A549 (cell line): ENCODE data around the gene TAPBPL. TPM values are rescaled to one million over a fixed set of nuclear protein-coding genes. Genes with fewer than 3 reads are reported as not detected.

Experiments
- ATAC-seq, 2 experiments: fragments of 200-7000 bp in 1 of 2; fragments of >200 bp in 1 of 2; cut with Nextera tagmentation in 1 of 2; cut with Tn5 transposase in 1 of 2; 3 replicates each; pipeline versions ENCODE4 v1.8.0 to v1.9.1; 2018 to 2020; ENCODE audit warnings: mild to moderate bottlenecking in 1 of 2, moderate library complexity in 1 of 2
- CTCF ChIA-PET: fragments of 300-600 bp; sonication (Branson Sonifier 250); formaldehyde crosslinking; extraction: SDS; loops from one replicate; lab custom pipeline; 2021; ENCODE audit warnings: antibody characterized with exemption, inconsistent platforms; lab: Yijun Ruan, JAX
- POLR2A ChIA-PET: fragments of 350-600 bp; formaldehyde crosslinking; extraction: SDS; loops from one replicate; lab custom pipeline; 2021; ENCODE audit warnings: antibody characterized with exemption, inconsistent platforms; lab: Yijun Ruan, JAX
- DNase-seq, 2 experiments: peaks; one replicate each; pipeline versions ENCODE4 v3.0.0 to v3.0.0-alpha.2; 2011 to 2016; ENCODE audit warnings: low read depth in 1 of 2, low spot score in 1 of 2
- FAIRE-seq: peaks from 2 replicates; lab custom pipeline; 2011; peaks lifted over from hg19 to GRCh38; lab: Jason Lieb, UNC
- H3K27ac ChIP-seq, 2 experiments: fragments of >200 bp; sonication (Bioruptor Twin); formaldehyde crosslinking; 3 replicates each; pipeline ENCODE4 v1.5.1; 2016 to 2017
- H3K4me1 ChIP-seq: fragments of >200 bp; sonication (Bioruptor Twin); formaldehyde crosslinking; 3 replicates; pipeline ENCODE4 v1.6.1; 2016
- H3K4me2 ChIP-seq: fragments of >200 bp; sonication (Bioruptor Twin); formaldehyde crosslinking; 3 replicates; pipeline ENCODE4 v1.6.1; 2016
- H3K4me3 ChIP-seq: fragments of >200 bp; sonication (Bioruptor Twin); formaldehyde crosslinking; 3 replicates; pipeline ENCODE4 v1.5.1; 2016
- H3K9me3 ChIP-seq: fragments of >200 bp; sonication (Bioruptor Twin); formaldehyde crosslinking; 3 replicates; pipeline ENCODE4 v1.6.1; 2016
- BHLHE40 ChIP-seq: IDR thresholded peaks from 2 replicates; pipeline ENCODE4 v1.6.1; 2012; ENCODE audit warnings: low read depth, low read length, inconsistent platforms
- CBX8 ChIP-seq: fragments of 200-600 bp; sonication (generic); IDR thresholded peaks from 2 replicates; pipeline ENCODE4 v1.6.1; 2016
- CEBPB ChIP-seq, 2 experiments: fragments of >200 bp in 1 of 2; sonication (Bioruptor Twin) in 1 of 2; formaldehyde crosslinking in 1 of 2; IDR thresholded peaks; 2 replicates each; pipeline ENCODE4 v1.6.1; 2012 to 2016
- CHD4 ChIP-seq: fragments of 200-600 bp; sonication (generic); IDR thresholded peaks from 2 replicates; pipeline ENCODE4 v1.6.1; 2016; ENCODE audit warnings: antibody characterized with exemption, mild to moderate bottlenecking, borderline replicate concordance
- EHMT2 ChIP-seq: fragments of 200-600 bp; sonication (generic); IDR thresholded peaks from 2 replicates; pipeline ENCODE4 v1.6.1; 2016; ENCODE audit warnings: antibody characterized with exemption, low read depth, mild to moderate bottlenecking, moderate library complexity
- ESRRA ChIP-seq: fragments of 150-350 bp; IDR thresholded peaks from 2 replicates; pipeline ENCODE4 v1.6.1; 2014; ENCODE audit warnings: mild to moderate bottlenecking, low read length, borderline replicate concordance
- FOSB ChIP-seq: fragments of 250-450 bp; sonication (Bioruptor Pico); IDR thresholded peaks from 2 replicates; pipeline ENCODE4 v1.5.0; 2020; ENCODE audit warnings: mild to moderate bottlenecking, moderate library complexity
- FOXS1 ChIP-seq: fragments of 250-450 bp; sonication (Bioruptor Pico); IDR thresholded peaks from 2 replicates; pipeline ENCODE4 v1.5.0; 2020; ENCODE audit warnings: mild to moderate bottlenecking, moderate library complexity
- HDAC2 ChIP-seq: fragments of 200-600 bp; sonication (generic); IDR thresholded peaks from 2 replicates; pipeline ENCODE4 v1.6.1; 2016
- HOXB13 ChIP-seq: fragments of 250-450 bp; sonication (Bioruptor Pico); IDR thresholded peaks from 2 replicates; pipeline ENCODE4 v1.5.0; 2020; ENCODE audit warnings: low read depth, mild to moderate bottlenecking, moderate library complexity
- HOXB5 ChIP-seq: fragments of 250-450 bp; sonication (Bioruptor Pico); IDR thresholded peaks from 2 replicates; pipeline ENCODE4 v1.5.0; 2020; ENCODE audit warnings: mild to moderate bottlenecking, moderate library complexity
- KDM5A ChIP-seq: fragments of 200-600 bp; sonication (generic); IDR thresholded peaks from 2 replicates; pipeline ENCODE4 v1.6.1; 2016; ENCODE audit warnings: antibody characterized with exemption, mild to moderate bottlenecking
- MAZ ChIP-seq: fragments of 150-350 bp; IDR thresholded peaks from 2 replicates; pipeline ENCODE4 v1.6.1; 2014; ENCODE audit warnings: antibody characterized with exemption, low read depth, low read length, borderline replicate concordance
- NFE2L2 ChIP-seq: fragments of 150-350 bp; conservative IDR thresholded peaks from 2 replicates; pipeline ENCODE4 v1.6.1; 2014; ENCODE audit warnings: low read length
- RARB ChIP-seq: fragments of 250-450 bp; sonication (Bioruptor Pico); IDR thresholded peaks from 2 replicates; pipeline ENCODE4 v1.8.0; 2021; ENCODE audit warnings: mild to moderate bottlenecking, moderate library complexity
- RFX5 ChIP-seq: fragments of 450-650 bp; IDR thresholded peaks from 2 replicates; pipeline ENCODE4 v1.7.1; 2014; ENCODE audit warnings: antibody characterized with exemption, mild to moderate bottlenecking, moderate library complexity
- RNF2 ChIP-seq: fragments of 200-600 bp; sonication (generic); IDR thresholded peaks from 2 replicates; pipeline ENCODE4 v1.6.1; 2016; ENCODE audit warnings: low read depth, mild to moderate bottlenecking, antibody characterized with exemption, moderate library complexity, borderline replicate concordance
- ZC3H11A ChIP-seq: fragments of 450-650 bp; IDR thresholded peaks from 2 replicates; pipeline ENCODE4 v1.6.1; 2014; ENCODE audit warnings: antibody characterized with exemption, mild to moderate bottlenecking
- ZSCAN20 ChIP-seq: fragments of 250-450 bp; sonication (Bioruptor Pico); IDR thresholded peaks from 2 replicates; pipeline ENCODE4 v1.8.0; 2022; ENCODE audit warnings: mild to moderate bottlenecking, moderate library complexity
- WGBS: methylation state at CpG from one replicate; pipeline ENCODE4 v1.1.6; 2017; ENCODE audit errors: missing lambda C conversion rate; 5-methylcytosine and 5-hydroxymethylcytosine counted together
- polyA plus RNA-seq, 4 experiments: library from polyadenylated mRNA; depleted of rRNA in 3 of 4; stranded (reverse); fragments of >200 nt; fragmentation: RNase III in 1 of 4; extraction: RNeasy Plus Mini Kit Qiagen cat#74134 plus additional on column Dnase treatment in 1 of 4; gene quantifications; 2 replicates in 3 of 4; 3 replicates in 1 of 4; pipeline ENCODE4 v1.2.3, GENCODE V29; 2011 to 2017
- TF ChIP-seq, protein P1 (sequence below): fragments of 200-600 bp; sonication (generic); IDR thresholded peaks from 2 replicates; pipeline ENCODE4 v1.6.1; 2016; ENCODE audit warnings: antibody characterized with exemption, mild to moderate bottlenecking, moderate library complexity
- TF ChIP-seq, protein P2 (sequence below): fragments of 250-450 bp; sonication (Bioruptor Pico); IDR thresholded peaks from 2 replicates; pipeline ENCODE4 v1.5.0; 2021; ENCODE audit warnings: mild to moderate bottlenecking, moderate library complexity, borderline replicate concordance
- TF ChIP-seq, protein P3 (sequence below): fragments of 450-650 bp; IDR thresholded peaks from 2 replicates; pipeline ENCODE4 v1.6.1; 2014; ENCODE audit warnings: antibody characterized with exemption
- TF ChIP-seq, protein P4 (sequence below): fragments of >200 bp; sonication (Bioruptor Twin); formaldehyde crosslinking; IDR thresholded peaks from 3 replicates; pipeline ENCODE4 v1.6.1; 2016

TAPBPL gene
- polyA plus RNA-seq, 2 of the 4 experiments (the other 2 are of a cell fraction) = 2.8 to 3.6 TPM

DNA sequence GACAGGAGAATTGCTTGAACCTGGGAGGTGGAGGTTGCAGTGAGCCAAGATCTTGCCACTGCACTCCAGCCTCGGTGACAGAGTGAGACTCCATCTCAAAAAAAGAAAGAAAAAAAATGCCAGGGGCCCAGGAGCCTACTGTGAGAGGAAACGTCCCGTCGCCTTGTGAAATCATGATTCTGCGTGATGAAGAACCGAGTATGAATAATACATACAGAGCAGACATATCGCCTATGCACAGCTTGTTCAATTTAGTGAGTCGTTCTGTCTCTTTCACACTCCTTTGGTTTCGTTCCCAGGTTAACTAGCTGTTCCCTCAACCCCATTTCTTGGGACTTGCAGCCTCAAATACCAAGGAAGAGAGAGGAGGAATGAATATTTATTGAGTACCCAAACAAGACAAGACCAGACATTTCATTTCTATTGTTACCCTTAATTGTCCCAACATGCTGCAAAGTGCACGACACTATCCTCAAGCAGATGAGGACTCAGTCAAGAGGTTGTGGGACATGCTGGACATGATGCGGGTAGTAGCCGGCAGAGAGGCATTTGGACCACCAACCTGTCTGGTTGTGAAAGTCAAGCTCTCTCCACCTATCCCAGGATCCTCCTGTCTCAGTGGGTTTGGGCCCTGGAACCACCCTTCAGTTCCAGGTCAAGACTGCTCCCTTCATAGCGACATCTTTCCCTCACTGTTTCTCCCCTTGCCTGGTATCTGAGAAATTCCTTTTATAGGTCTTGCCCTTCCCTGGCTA is 15.7 kb upstream of the TAPBPL start (continued):
- TF ChIP-seq, protein P1, sequence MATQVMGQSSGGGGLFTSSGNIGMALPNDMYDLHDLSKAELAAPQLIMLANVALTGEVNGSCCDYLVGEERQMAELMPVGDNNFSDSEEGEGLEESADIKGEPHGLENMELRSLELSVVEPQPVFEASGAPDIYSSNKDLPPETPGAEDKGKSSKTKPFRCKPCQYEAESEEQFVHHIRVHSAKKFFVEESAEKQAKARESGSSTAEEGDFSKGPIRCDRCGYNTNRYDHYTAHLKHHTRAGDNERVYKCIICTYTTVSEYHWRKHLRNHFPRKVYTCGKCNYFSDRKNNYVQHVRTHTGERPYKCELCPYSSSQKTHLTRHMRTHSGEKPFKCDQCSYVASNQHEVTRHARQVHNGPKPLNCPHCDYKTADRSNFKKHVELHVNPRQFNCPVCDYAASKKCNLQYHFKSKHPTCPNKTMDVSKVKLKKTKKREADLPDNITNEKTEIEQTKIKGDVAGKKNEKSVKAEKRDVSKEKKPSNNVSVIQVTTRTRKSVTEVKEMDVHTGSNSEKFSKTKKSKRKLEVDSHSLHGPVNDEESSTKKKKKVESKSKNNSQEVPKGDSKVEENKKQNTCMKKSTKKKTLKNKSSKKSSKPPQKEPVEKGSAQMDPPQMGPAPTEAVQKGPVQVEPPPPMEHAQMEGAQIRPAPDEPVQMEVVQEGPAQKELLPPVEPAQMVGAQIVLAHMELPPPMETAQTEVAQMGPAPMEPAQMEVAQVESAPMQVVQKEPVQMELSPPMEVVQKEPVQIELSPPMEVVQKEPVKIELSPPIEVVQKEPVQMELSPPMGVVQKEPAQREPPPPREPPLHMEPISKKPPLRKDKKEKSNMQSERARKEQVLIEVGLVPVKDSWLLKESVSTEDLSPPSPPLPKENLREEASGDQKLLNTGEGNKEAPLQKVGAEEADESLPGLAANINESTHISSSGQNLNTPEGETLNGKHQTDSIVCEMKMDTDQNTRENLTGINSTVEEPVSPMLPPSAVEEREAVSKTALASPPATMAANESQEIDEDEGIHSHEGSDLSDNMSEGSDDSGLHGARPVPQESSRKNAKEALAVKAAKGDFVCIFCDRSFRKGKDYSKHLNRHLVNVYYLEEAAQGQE = no peak
- TF ChIP-seq KDM5A = no peak
- TF ChIP-seq, protein P2, sequence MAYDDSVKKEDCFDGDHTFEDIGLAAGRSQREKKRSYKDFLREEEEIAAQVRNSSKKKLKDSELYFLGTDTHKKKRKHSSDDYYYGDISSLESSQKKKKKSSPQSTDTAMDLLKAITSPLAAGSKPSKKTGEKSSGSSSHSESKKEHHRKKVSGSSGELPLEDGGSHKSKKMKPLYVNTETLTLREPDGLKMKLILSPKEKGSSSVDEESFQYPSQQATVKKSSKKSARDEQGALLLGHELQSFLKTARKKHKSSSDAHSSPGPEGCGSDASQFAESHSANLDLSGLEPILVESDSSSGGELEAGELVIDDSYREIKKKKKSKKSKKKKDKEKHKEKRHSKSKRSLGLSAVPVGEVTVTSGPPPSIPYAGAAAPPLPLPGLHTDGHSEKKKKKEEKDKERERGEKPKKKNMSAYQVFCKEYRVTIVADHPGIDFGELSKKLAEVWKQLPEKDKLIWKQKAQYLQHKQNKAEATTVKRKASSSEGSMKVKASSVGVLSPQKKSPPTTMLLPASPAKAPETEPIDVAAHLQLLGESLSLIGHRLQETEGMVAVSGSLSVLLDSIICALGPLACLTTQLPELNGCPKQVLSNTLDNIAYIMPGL (CRISPR knock-in tag) = no peak

DNA sequence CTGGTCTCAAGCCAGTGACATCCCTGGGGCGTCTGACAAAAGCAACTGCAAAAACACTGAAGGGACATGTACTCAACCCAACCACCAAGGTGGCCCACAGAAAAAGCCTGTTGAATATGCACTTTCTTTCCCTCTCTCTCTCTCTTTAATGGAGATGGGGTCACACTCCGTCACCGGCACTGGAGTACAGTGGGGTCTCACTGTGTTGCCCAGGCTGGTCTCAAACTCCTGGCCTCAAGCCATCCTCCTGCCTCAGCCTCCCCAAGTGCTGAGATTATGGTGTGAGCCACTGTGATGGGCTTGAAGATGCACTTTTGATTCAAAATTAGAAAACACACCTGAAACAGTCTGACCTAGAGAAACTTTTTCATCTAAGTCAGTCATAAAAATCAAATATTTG is 14.3 kb upstream of the TAPBPL start:
- H3K4me2 ChIP-seq = no peak overlapping the region
- ATAC-seq (no peak), FAIRE-seq (no peak), DNase-seq (no peak)
- WGBS = 86% methylated on average over 3 of the region's 3 CpGs
- CTCF ChIA-PET = interaction anchor here (0.6 to 7.4 kb wide), 5 partner anchors 14 to 115 kb away, joined by 3 to 56 read pairs (median 11); no protein-coding TSS in a partner anchor
- POLR2A ChIA-PET = interaction anchor here (1.1 kb wide), 1 partner anchor 33 kb away, joined by 3 read pairs; the partner anchor contains the start of gene VAMP1
- no peaks in the 10 kb centered on the region for H3K9me3 ChIP-seq
- H3K4me1 ChIP-seq = no peaks in the 10 kb centered on the region
- no peak overlapping the region for H3K4me3 ChIP-seq
- H3K27ac ChIP-seq = no peak overlapping the region
- TF ChIP-seq NFE2L2 = no peak
- no peak for TF ChIP-seq RNF2
- no peak for TF ChIP-seq CHD4
- no peak for TF ChIP-seq RARB (CRISPR knock-in tag)
- TF ChIP-seq FOSB (CRISPR knock-in tag) = no peak
- TF ChIP-seq CBX8 = no peak
- no peak for TF ChIP-seq HDAC2
- TF ChIP-seq, protein P3, sequence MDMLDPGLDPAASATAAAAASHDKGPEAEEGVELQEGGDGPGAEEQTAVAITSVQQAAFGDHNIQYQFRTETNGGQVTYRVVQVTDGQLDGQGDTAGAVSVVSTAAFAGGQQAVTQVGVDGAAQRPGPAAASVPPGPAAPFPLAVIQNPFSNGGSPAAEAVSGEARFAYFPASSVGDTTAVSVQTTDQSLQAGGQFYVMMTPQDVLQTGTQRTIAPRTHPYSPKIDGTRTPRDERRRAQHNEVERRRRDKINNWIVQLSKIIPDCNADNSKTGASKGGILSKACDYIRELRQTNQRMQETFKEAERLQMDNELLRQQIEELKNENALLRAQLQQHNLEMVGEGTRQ = no peak
- TF ChIP-seq, all 56 proteins: peak for 0

DNA sequence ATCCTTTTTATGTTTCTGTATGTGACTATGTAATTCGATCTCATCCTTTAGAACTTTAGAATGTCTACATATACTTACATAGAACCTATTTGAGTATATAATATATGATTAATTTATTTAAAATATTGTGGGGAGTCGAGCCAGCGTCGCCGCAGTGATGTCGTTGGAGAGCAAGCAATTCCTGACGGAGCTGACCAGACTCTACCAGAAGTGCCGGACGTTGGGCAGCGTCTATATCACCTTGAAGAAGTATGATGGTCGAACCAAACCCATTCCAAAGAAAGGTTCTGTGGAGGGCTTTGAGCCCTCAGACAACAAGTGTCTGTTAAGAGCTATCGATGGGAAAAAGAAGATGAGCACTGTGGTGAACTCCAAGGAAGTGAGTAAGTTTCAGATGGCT is 13.5 kb upstream of the TAPBPL start:
- H3K4me3 ChIP-seq = no peak overlapping the region
- H3K4me2 ChIP-seq = no peak overlapping the region
- CTCF ChIA-PET = interaction anchor here (0.8 to 7.4 kb wide), 7 partner anchors 13 to 388 kb away, joined by 3 to 56 read pairs (median 3); no protein-coding TSS in a partner anchor
- POLR2A ChIA-PET = interaction anchor here (0.8 kb wide), 1 partner anchor 55 kb away, joined by 3 read pairs; the partner anchor contains the start of gene MRPL51
- no peaks in the 10 kb centered on the region for H3K4me1 ChIP-seq
- WGBS = 83% methylated on average over 12 of the region's 12 CpGs
- FAIRE-seq (no peak), DNase-seq (no peak), ATAC-seq (no peak)
- H3K27ac ChIP-seq = no peak overlapping the region
- TF ChIP-seq HOXB5 (CRISPR knock-in tag) (no peak), ZSCAN20 (no peak), CEBPB (IDR thresholded peaks at IDR 0.05) (no peak), FOXS1 (CRISPR knock-in tag) (no peak), ZC3H11A (no peak), MAZ (no peak), HOXB13 (CRISPR knock-in tag) (no peak), NFE2L2 (no peak), RARB (CRISPR knock-in tag) (no peak), EHMT2 (no peak), BHLHE40 (no peak), ESRRA (no peak), RFX5 (no peak)
- TF ChIP-seq, protein P4, sequence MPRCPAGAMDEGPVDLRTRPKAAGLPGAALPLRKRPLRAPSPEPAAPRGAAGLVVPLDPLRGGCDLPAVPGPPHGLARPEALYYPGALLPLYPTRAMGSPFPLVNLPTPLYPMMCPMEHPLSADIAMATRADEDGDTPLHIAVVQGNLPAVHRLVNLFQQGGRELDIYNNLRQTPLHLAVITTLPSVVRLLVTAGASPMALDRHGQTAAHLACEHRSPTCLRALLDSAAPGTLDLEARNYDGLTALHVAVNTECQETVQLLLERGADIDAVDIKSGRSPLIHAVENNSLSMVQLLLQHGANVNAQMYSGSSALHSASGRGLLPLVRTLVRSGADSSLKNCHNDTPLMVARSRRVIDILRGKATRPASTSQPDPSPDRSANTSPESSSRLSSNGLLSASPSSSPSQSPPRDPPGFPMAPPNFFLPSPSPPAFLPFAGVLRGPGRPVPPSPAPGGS = no peak
- H3K9me3 ChIP-seq = no peaks in the 10 kb centered on the region
